ENCODE measurements around the gene IL5. TPM values are rescaled to one million over a fixed set of nuclear protein-coding genes. Genes with fewer than 3 reads are reported as not detected.

Gene IL5
- total RNA-seq, 2 experiments from 2014 or later: 4.1 to 5.0 TPM

Other genes with a start within 250 kb of the IL5 start
- gene SLC22A4, start 249.1 kb downstream of the IL5 start, total RNA-seq: 1 to 10 TPM; 1.3 to 1.5 TPM
- gene SLC22A5, start 173.8 kb downstream of the IL5 start, total RNA-seq: 1 to 10 TPM; 2.8 to 3.6 TPM
- 100 to 1,000 TPM; 104 to 106 TPM for gene IRF1, start 52.7 kb downstream of the IL5 start, total RNA-seq
- 10 to 100 TPM; 44.6 to 47.6 TPM for gene RAD50, start 13.5 kb upstream of the IL5 start, total RNA-seq
- 10 to 100 TPM; 13.0 to 14.9 TPM for gene IL13, start 114.7 kb upstream of the IL5 start, total RNA-seq
- 1 to 10 TPM; 6.4 to 6.8 TPM for gene IL4, start 130.5 kb upstream of the IL5 start, total RNA-seq
- gene KIF3A, start 194.0 kb upstream of the IL5 start, total RNA-seq: 10 to 100 TPM; 12.1 to 16.1 TPM
- 1 to 10 TPM; 2.7 to 4.2 TPM for gene CCNI2, start 203.9 kb upstream of the IL5 start, total RNA-seq
- 10 to 100 TPM; 31.1 to 32.8 TPM for gene SEPTIN8, start 233.7 kb upstream of the IL5 start, total RNA-seq